Upper lobe of left lung (tissue), 4 donors: ENCODE data around the gene CDC14A.

Experiments used
- EP300 ChIP-seq, 4 donors: sonication (generic); formaldehyde crosslinking; IDR thresholded peaks; one replicate each; pipeline ENCODE4 v1.5.1; 2017; ENCODE audit warnings: antibody characterized with exemption in 4 of 4, control low read depth in 2 of 4
- TF ChIP-seq, protein P1 (sequence below), 6 experiments: fragments of 450-650 bp in 4 of 6; fragments of 200-600 bp in 2 of 6; sonication (generic) in 2 of 6; IDR thresholded peaks; one replicate each; pipeline ENCODE4 v1.5.1; 2016 to 2019; ENCODE audit warnings: antibody characterized with exemption in 6 of 6

DNA sequence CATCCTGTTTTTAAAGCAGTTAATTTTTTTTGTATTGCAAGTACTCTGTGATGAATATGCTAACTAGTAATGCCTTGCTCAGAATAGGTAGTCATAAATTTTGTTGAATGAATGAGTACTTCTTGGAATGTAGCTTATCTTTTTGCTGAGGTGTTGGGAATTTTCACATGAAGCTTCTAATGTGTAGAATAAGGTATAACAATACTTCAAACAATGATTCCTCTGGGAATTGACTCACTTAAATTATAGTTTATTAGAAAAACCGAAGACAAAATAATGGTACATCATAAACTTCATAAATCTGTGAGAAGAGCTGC, 13.9 kb downstream of the CDC14A start:
- TF ChIP-seq, protein P1, sequence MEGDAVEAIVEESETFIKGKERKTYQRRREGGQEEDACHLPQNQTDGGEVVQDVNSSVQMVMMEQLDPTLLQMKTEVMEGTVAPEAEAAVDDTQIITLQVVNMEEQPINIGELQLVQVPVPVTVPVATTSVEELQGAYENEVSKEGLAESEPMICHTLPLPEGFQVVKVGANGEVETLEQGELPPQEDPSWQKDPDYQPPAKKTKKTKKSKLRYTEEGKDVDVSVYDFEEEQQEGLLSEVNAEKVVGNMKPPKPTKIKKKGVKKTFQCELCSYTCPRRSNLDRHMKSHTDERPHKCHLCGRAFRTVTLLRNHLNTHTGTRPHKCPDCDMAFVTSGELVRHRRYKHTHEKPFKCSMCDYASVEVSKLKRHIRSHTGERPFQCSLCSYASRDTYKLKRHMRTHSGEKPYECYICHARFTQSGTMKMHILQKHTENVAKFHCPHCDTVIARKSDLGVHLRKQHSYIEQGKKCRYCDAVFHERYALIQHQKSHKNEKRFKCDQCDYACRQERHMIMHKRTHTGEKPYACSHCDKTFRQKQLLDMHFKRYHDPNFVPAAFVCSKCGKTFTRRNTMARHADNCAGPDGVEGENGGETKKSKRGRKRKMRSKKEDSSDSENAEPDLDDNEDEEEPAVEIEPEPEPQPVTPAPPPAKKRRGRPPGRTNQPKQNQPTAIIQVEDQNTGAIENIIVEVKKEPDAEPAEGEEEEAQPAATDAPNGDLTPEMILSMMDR (IDR thresholded peaks at IDR 0.05): no peak
- no peak for TF ChIP-seq EP300 (IDR thresholded peaks at IDR 0.05)
